OCI-LY3 (cell line): Measurements from ENCODE around the gene SH2D3C.

Experiments used
- H2AFZ ChIP-seq: fragments of 200-600, 300-600 bp; shearing (Covaris generic); 2 replicates; pipeline ENCODE4 v1.6.0; 2014; ENCODE audit warnings: antibody characterized with exemption, low read depth, low read length
- H3K27ac ChIP-seq: fragments of 200-600, 300-600 bp; sonication (generic); 2 replicates; pipeline ENCODE4 v1.5.1; 2014; ENCODE audit warnings: mild to moderate bottlenecking, low read length, moderate library complexity, mixed read lengths
- H3K27me3 ChIP-seq: fragments of 200-600, 300-600 bp; sonication (generic); 2 replicates; pipeline ENCODE4 v1.6.1; 2014; ENCODE audit warnings: low read depth, low read length, mixed read lengths
- H3K36me3 ChIP-seq: fragments of 200-600, 300-600 bp; sonication (generic); replicated peaks from 2 replicates; pipeline ENCODE3; 2014; ENCODE audit warnings: low read depth, low read length, mixed read lengths
- H3K4me1 ChIP-seq: fragments of 300-600, 200-600 bp; sonication (generic); 2 replicates; pipeline ENCODE4 v1.6.1; 2014; ENCODE audit warnings: low read length, mixed read lengths
- H3K4me2 ChIP-seq: fragments of 200-600, 300-600 bp; sonication (generic); 2 replicates; pipeline ENCODE4 v1.6.1; 2014; ENCODE audit warnings: low read length, mixed read lengths
- H3K4me3 ChIP-seq: fragments of 300-600, 200-600 bp; sonication (generic); 2 replicates; pipeline ENCODE4 v1.5.1; 2014; ENCODE audit warnings: antibody characterized with exemption, mild to moderate bottlenecking, low read length, moderate library complexity
- H3K79me2 ChIP-seq: fragments of 300-600, 200-600 bp; shearing (Covaris generic); 2 replicates; pipeline ENCODE4 v1.6.1; 2014; ENCODE audit warnings: mild to moderate bottlenecking, low read length, mixed read lengths
- H3K9ac ChIP-seq: fragments of 300-600, 200-600 bp; shearing (Covaris generic); 2 replicates; pipeline ENCODE4 v1.6.0; 2014; ENCODE audit warnings: mild to moderate bottlenecking, low read length, moderate library complexity
- H3K9me3 ChIP-seq: fragments of 200-600, 300-600 bp; shearing (Covaris generic); 2 replicates; pipeline ENCODE4 v1.6.1; 2014; ENCODE audit warnings: low read length, mixed read lengths; ENCODE audit not compliant: insufficient read depth
- H4K20me1 ChIP-seq: fragments of 200-600, 300-600 bp; sonication (generic); 2 replicates; pipeline ENCODE4 v1.6.1; 2016; ENCODE audit warnings: low read length, mixed read lengths; ENCODE audit not compliant: insufficient read depth
- CTCF ChIP-seq: fragments of 200-600, 300-600 bp; sonication (generic); IDR thresholded peaks from 2 replicates; pipeline ENCODE4 v1.5.1; 2014; ENCODE audit warnings: antibody characterized with exemption, low read length, low read depth
- EZH2phosphoT487 ChIP-seq: fragments of 200-600 bp; shearing (Covaris generic); IDR thresholded peaks from 2 replicates; pipeline ENCODE4 v1.6.1; 2018; ENCODE audit warnings: antibody characterized with exemption, mixed run types, low read depth

Gene SH2D3C

GRCh38 chr9:127812936-127813675 is 34.6 kb upstream of the SH2D3C start:
- Histone ChIP-seq H3K79me2 (no peaks in the 10 kb centered on the region), H3K9ac (no peak overlapping the region), H3K27ac (no peak overlapping the region), H2AFZ (no peak overlapping the region), H3K9me3 (no peaks in the 10 kb centered on the region), H3K4me3 (no peak overlapping the region), H3K4me2 (no peak overlapping the region), H3K36me3 (peaks cover 39% of the 10 kb centered on the region), H3K27me3 (no peaks in the 10 kb centered on the region), H3K4me1 (no peaks in the 10 kb centered on the region), H4K20me1 (0 out of 2 replicates have a peak, but pooled peaks cover 2% of the 10 kb centered on the region)
- TF ChIP-seq EZH2phosphoT487, result no peak

- Histone ChIP-seq H3K27ac (no peak overlapping the region), H3K4me2 (no peak overlapping the region), H3K4me3 (no peak overlapping the region), H3K79me2 (no peaks in the 10 kb centered on the region), H3K36me3 (peaks cover 45% of the 10 kb centered on the region), H3K4me1 (no peaks in the 10 kb centered on the region), H3K9me3 (no peaks in the 10 kb centered on the region), H3K27me3 (no peaks in the 10 kb centered on the region), H4K20me1 (0 out of 2 replicates have a peak, but pooled peaks cover 4% of the 10 kb centered on the region), H2AFZ (no peak overlapping the region), H3K9ac (no peak overlapping the region)
- no peak for TF ChIP-seq CTCF
- TF ChIP-seq EZH2phosphoT487, result no peak
Observed at GRCh38 chr9:127812011-127812410, 33.5 kb upstream of the SH2D3C start.

DNA sequence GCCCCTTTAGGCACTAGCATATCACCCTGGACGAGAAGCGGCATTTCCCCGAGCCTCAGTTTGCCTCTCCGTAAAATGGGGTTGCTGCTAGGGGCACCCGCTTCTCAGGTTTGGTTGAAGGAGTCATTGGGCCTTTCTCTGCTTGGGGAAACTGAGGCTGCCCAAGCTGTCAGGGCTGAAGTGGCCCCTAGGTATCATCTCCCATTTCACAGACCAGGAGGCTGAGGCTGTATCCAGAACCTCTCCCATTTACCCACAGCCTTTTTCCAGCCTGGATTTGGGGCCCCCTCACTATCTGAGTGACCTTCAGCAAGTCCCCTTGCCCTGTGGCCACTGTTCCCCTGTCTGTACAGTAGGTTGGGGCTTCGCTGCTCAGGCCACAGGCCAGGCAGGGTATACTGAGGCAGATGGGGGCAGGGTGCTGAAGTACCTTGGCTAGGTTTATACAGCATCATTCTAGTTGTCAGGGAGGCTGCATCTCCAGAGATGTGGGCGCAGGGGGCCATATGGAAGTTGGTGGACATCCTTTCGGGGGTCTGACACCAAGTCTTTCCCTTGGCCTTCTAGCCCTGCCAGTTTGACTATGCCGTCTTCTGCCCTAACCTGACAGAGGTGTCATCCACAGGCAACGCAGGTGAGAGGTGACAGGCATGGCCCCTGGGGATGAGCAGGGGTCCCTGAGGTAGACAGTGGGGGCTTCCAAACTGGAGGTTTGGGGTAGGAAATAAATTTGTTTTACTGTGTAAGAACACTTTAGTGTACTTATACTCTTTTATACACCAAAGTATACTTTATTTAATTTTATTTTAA is 32.1 kb upstream of the SH2D3C start:
- Histone ChIP-seq H3K27ac (no peak overlapping the region), H3K9me3 (no peaks in the 10 kb centered on the region), H3K4me1 (no peaks in the 10 kb centered on the region), H3K4me3 (no peak overlapping the region), H3K9ac (no peak overlapping the region), H3K79me2 (peaks cover 3% of the 10 kb centered on the region; the same call in 1 of the 2 replicates), H3K4me2 (no peak overlapping the region), H4K20me1 (0 out of 2 replicates have a peak, but pooled peaks cover 4% of the 10 kb centered on the region), H3K27me3 (no peaks in the 10 kb centered on the region), H2AFZ (no peak overlapping the region), H3K36me3 (peaks cover 51% of the 10 kb centered on the region)
- TF ChIP-seq EZH2phosphoT487 (no peak), CTCF (no peak)

- H3K9me3 ChIP-seq, result no peaks in the 10 kb centered on the region
- no peaks in the 10 kb centered on the region for H3K27me3 ChIP-seq
- no peak overlapping the region for H2AFZ ChIP-seq
- H3K4me2 ChIP-seq, result no peak overlapping the region
- peaks cover 48% of the 10 kb centered on the region for H3K36me3 ChIP-seq
- TF ChIP-seq EZH2phosphoT487 (no peak), CTCF (no peak)
- no peaks in the 10 kb centered on the region for H3K4me1 ChIP-seq
- peaks cover 3% of the 10 kb centered on the region; the same call in 1 of the 2 replicates for H3K79me2 ChIP-seq
- H4K20me1 ChIP-seq, result 0 out of 2 replicates have a peak, but pooled peaks cover 4% of the 10 kb centered on the region
- no peak overlapping the region for H3K9ac ChIP-seq
- no peak overlapping the region for H3K27ac ChIP-seq
- no peak overlapping the region for H3K4me3 ChIP-seq
Observed at GRCh38 chr9:127809540-127810377, 31.3 kb upstream of the SH2D3C start.
